ENCODE measurements around the gene FLNB. TPM values are rescaled to one million over a fixed set of nuclear protein-coding genes. Genes with fewer than 3 reads are reported as not detected.

Gene FLNB
- total and polyA plus RNA-seq, 2 of the 4 experiments (the other 2 are of a cell fraction): 78.0 to 136 TPM

- Histone ChIP-seq H3K4ac (ENCODE audit: low read depth, low read length) (peak overlapping the region; percentile 40; the same call in 1 of the 2 replicates), H2BK15ac (ENCODE audit: low read depth, low read length) (0 out of 3 replicates have a peak overlapping the region, but pooled peaks have one; percentile 25), H3K4me3 (ENCODE audit: insufficient read depth, low read depth, low read length) (no peak overlapping the region), H3K27ac (ENCODE audit: insufficient read depth, low read length) (no peak overlapping the region), H3K18ac (ENCODE audit: low read depth, low read length) (no peak overlapping the region), H3K36me3 (ENCODE audit: control insufficient read depth, insufficient read depth, low read length) (no peaks in the 10 kb centered on the region), H3K27me3 (ENCODE audit: control insufficient read depth, insufficient read depth, low read length) (no peaks in the 10 kb centered on the region), H3K23ac (ENCODE audit: low read depth, low read length) (no peak overlapping the region), H4K20me1 (ENCODE audit: insufficient read depth, low read length) (no peaks in the 10 kb centered on the region), H3K9me3 (ENCODE audit: control insufficient read depth, insufficient read depth, low read length) (no peaks in the 10 kb centered on the region), H3K9me1 (ENCODE audit: insufficient read depth, low read length) (peaks cover 3% of the 10 kb centered on the region; the same call in 1 of the 2 replicates), H3K9ac (ENCODE audit: low read depth, low read length) (no peak overlapping the region), H4K5ac (ENCODE audit: low read depth, low read length) (no peak overlapping the region), H3K56ac (ENCODE audit: extremely low read depth, insufficient read depth, low read length) (no peak overlapping the region), H2AK5ac (ENCODE audit: low read depth, low read length) (0 out of 2 replicates have a peak overlapping the region, but pooled peaks have one; percentile 7), H2BK120ac (ENCODE audit: low read depth, low read length) (peak overlapping the region; percentile 66), H4K91ac (ENCODE audit: insufficient read depth, low read depth, low read length) (peak overlapping the region; percentile 26; the same call in 1 of the 2 replicates), H3K4me2 (ENCODE audit: low read depth, low read length) (no peak overlapping the region), H2AK9ac (replicated peaks; ENCODE audit: low read depth, low read length, poor library complexity) (peak overlapping the region; percentile 60), H3K14ac (replicated peaks; ENCODE audit: low read depth, low read length) (no peak overlapping the region), H2BK20ac (ENCODE audit: low read depth, low read length) (0 out of 2 replicates have a peak overlapping the region, but pooled peaks have one; percentile 41), H4K8ac (ENCODE audit: low read depth in 2 of 2, low read length in 2 of 2) (no peak overlapping the region), H2BK5ac (ENCODE audit: low read depth, low read length, poor library complexity, severe bottlenecking) (no peak overlapping the region), H2AFZ (replicated peaks; ENCODE audit: low read length, poor library complexity) (no peak overlapping the region), H3K79me1 (ENCODE audit: low read depth in 1 of 2, low read length in 2 of 2) (0 out of 4 replicates have a peak, but pooled peaks cover 0 to 2% of the 10 kb centered on the region in 2 experiments), H3K4me1 (ENCODE audit: control insufficient read depth, insufficient read depth, low read length) (peaks cover 2% of the 10 kb centered on the region; the same call in 1 of the 2 replicates)
- DNase-seq (no peak), ATAC-seq (ENCODE audit: low read depth) (no peak)
- dilution Hi-C loops (cut with HindIII; ENCODE audit: low sequenced_read_pairs, unreplicated experiment) (no loop called here), intact Hi-C loops (cut with micrococcal nuclease) (loop anchor here (5.0 kb wide), 3 partner anchors 43 to 338 kb away; partner anchors contain the start of gene FLNB), in situ Hi-C loops (cut with MboI; ENCODE audit: low sequenced_read_pairs) (no loop called here)
- no peak for TF ChIP-seq RFX5 (IDR thresholded peaks at IDR 0.05; ENCODE audit: low read depth, low read length)
- no peak for TF ChIP-seq NFE2L2 (IDR thresholded peaks at IDR 0.05; ENCODE audit: low read depth, low read length)
- no peak for TF ChIP-seq FOS (IDR thresholded peaks at IDR 0.05; ENCODE audit: low read depth, low read length)
- TF ChIP-seq MAZ (IDR thresholded peaks at IDR 0.05; ENCODE audit: borderline replicate concordance, low read depth, low read length): no peak
- TF ChIP-seq CEBPB (IDR thresholded peaks at IDR 0.05; ENCODE audit: low read depth, low read length): no peak
- TF ChIP-seq RCOR1 (IDR thresholded peaks at IDR 0.05; ENCODE audit: insufficient replicate concordance, low read length): no peak
- no peak for TF ChIP-seq ELK1 (IDR thresholded peaks at IDR 0.05; ENCODE audit: borderline replicate concordance, low read depth, low read length)
- no peak for TF ChIP-seq BHLHE40 (IDR thresholded peaks at IDR 0.05; ENCODE audit: low read depth, low read length)
- no peak for TF ChIP-seq SMC3 (IDR thresholded peaks at IDR 0.05; ENCODE audit: low read depth, low read length)
- TF ChIP-seq USF2 (IDR thresholded peaks at IDR 0.05; ENCODE audit: low read depth, low read length): no peak
- no peak for TF ChIP-seq RAD21 (IDR thresholded peaks at IDR 0.05; ENCODE audit: low read length)
- no peak for TF ChIP-seq CHD1 (IDR thresholded peaks at IDR 0.05; ENCODE audit: low read depth, low read length)
- 83% methylated on average over 3 of the region's 7 CpGs; no CpG with 5 or more reads in 1 of the 2 experiments for WGBS, 2 experiments (ENCODE audit: extremely low coverage in 2 of 2, insufficient read length in 1 of 2)
- CTCF ChIA-PET: interaction anchor here (0.6 kb wide), 1 partner anchor 80 kb away, joined by 3 read pairs; no protein-coding TSS in a partner anchor
- no TSS peak for BruUV-seq (replicated peaks)
- POLR2A ChIA-PET (ENCODE audit: unreplicated experiment): no interaction called here
Observed at GRCh38 chr3:57963811-57964346, 44.3 kb upstream of the FLNB start.
